PC-9 (cell line): ENCODE measurements around the gene RFX4.

Experiments
- CTCF ChIP-seq: fragments of 200-600 bp; sonication (generic); conservative IDR thresholded peaks from 2 replicates; pipeline ENCODE4 v1.6.1; 2017; ENCODE audit warnings: mixed run types, antibody characterized with exemption, mild to moderate bottlenecking, moderate library complexity
- EZH2 ChIP-seq: fragments of 200-600 bp; sonication (generic); IDR thresholded peaks from 2 replicates; pipeline ENCODE4 v1.8.0; 2017; ENCODE audit warnings: antibody characterized with exemption, low read depth

GRCh38 chr12:106721915-106722314 is 139.1 kb downstream of the RFX4 start:
- TF ChIP-seq CTCF (no peak), EZH2 (no peak)
